ENCODE data around the gene PKDCC.

DNA sequence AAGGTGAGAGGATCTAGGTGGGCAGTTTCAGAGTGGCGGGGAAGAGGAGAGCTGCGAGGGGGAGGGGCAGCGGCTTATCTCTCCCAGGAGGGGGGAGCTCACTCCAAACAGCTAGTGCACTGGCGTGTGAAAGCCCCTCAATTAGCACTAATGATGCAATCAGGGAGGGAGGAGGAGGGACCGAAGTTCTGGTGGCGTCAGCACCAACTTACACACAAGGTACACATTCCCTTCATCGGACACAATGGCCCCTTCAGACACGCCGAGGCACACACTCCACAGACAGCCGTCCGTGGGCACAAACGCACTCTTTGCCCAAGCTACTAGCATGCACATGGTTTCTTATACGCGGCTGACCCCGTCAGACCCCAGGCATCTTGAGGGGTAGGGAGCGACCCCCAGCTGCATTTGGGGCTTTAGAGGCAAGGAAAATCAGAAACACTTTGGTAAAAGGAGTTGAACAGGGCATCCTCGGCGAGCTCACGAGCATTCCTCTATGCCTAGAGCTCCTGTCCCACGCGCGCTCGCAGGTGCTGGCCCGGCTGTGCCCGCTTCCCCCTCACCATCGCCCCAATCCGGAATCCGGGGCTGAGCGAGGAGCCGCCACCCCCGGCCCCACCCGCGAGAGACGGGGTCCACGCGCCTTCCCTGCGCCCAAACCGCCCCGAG is 868 bp upstream of the PKDCC start:
- TF ChIP-seq, protein P1, sequence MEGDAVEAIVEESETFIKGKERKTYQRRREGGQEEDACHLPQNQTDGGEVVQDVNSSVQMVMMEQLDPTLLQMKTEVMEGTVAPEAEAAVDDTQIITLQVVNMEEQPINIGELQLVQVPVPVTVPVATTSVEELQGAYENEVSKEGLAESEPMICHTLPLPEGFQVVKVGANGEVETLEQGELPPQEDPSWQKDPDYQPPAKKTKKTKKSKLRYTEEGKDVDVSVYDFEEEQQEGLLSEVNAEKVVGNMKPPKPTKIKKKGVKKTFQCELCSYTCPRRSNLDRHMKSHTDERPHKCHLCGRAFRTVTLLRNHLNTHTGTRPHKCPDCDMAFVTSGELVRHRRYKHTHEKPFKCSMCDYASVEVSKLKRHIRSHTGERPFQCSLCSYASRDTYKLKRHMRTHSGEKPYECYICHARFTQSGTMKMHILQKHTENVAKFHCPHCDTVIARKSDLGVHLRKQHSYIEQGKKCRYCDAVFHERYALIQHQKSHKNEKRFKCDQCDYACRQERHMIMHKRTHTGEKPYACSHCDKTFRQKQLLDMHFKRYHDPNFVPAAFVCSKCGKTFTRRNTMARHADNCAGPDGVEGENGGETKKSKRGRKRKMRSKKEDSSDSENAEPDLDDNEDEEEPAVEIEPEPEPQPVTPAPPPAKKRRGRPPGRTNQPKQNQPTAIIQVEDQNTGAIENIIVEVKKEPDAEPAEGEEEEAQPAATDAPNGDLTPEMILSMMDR (IDR thresholded peaks at IDR 0.05; ENCODE audit: low read depth, low read length): no peak
- no peak for TF ChIP-seq EZH2phosphoT487 (IDR thresholded peaks at IDR 0.05; ENCODE audit: low read depth)
